HepG2 (cell line): ENCODE measurements around the gene MXRA8. TPM values are rescaled to one million over a fixed set of nuclear protein-coding genes. Genes with fewer than 3 reads are reported as not detected.

Experiments used
- ATAC-seq: fragments of 200-7000 bp; cut with Tn5 transposase; 3 replicates; pipeline ENCODE4 v1.9.1; 2020; ENCODE audit warnings: mild to moderate bottlenecking, moderate library complexity
- BruUV-seq: library from RNA; stranded (reverse); fragments of 400-500 nt; replicated peaks from 2 replicates; lab custom pipeline; 2021; lab: Mats Ljungman, UMichigan
- CTCF ChIA-PET: fragments of 300-600 bp; formaldehyde crosslinking; extraction: SDS; loops from one replicate; lab custom pipeline; 2021; ENCODE audit warnings: low total read pairs, inconsistent platforms, low intra/inter-chr PET ratio; lab: Yijun Ruan, JAX
- POLR2A ChIA-PET: fragments of 350-600 bp; sonication (Branson Sonifier 250); formaldehyde crosslinking; loops from one replicate; lab custom pipeline; 2020; ENCODE audit warnings: antibody characterized with exemption, inconsistent platforms; lab: Yijun Ruan, JAX
- DNase-seq: peaks from one replicate; pipeline ENCODE4 v3.0.0-alpha.2; 2015; ENCODE audit warnings: low spot score
- FAIRE-seq: peaks from 3 replicates; lab custom pipeline; 2011; peaks lifted over from hg19 to GRCh38; lab: Jason Lieb, UNC
- H2AFZ ChIP-seq: one replicate; pipeline ENCODE4 v1.6.1; 2011; ENCODE audit warnings: low read length, inconsistent platforms
- H3K27ac ChIP-seq: fragments of 300-600 bp; 3 replicates; pipeline ENCODE4 v1.8.0; 2011; ENCODE audit warnings: mixed run types, mild to moderate bottlenecking, mixed read lengths, low read length, inconsistent platforms; ENCODE audit not compliant: insufficient read depth; ENCODE audit errors: extremely low read length
- H3K27me3 ChIP-seq, 2 experiments: fragments of 200-600 bp in 1 of 2; 2 replicates in 1 of 2; 3 replicates in 1 of 2; pipeline versions ENCODE4 v1.6.0 to v1.8.0; 2011; ENCODE audit warnings: low read length in 2 of 2, mild to moderate bottlenecking in 2 of 2, moderate library complexity in 2 of 2, inconsistent platforms in 1 of 2; ENCODE audit not compliant: insufficient read depth in 2 of 2, control insufficient read depth in 1 of 2
- H3K36me3 ChIP-seq, 2 experiments: fragments of 200-600 bp in 1 of 2; replicated peaks in 1 of 2; 2 replicates in 1 of 2; 3 replicates in 1 of 2; pipeline versions ENCODE4 v1.5.1 to v1.8.0; 2011; ENCODE audit warnings: low read length in 2 of 2, inconsistent platforms in 1 of 2; ENCODE audit not compliant: insufficient read depth in 2 of 2, control insufficient read depth in 1 of 2
- H3K4me1 ChIP-seq: 2 replicates; pipeline ENCODE4 v1.5.1; 2012; ENCODE audit warnings: low read length, inconsistent platforms; ENCODE audit not compliant: insufficient read depth
- H3K4me2 ChIP-seq: 2 replicates; pipeline ENCODE4 v1.6.0; 2011; ENCODE audit warnings: low read depth, low read length, inconsistent platforms
- H3K4me3 ChIP-seq, 3 experiments: fragments of 200-600 bp in 1 of 3; sonication (generic), shearing (Covaris generic) in 1 of 3; replicated peaks in 1 of 3; 2 replicates each; pipeline ENCODE4 v1.5.1; 2011 to 2016; ENCODE audit warnings: low read length in 3 of 3, inconsistent platforms in 2 of 3, low read depth in 2 of 3, mild to moderate bottlenecking in 2 of 3, control low read depth in 1 of 3, mixed read lengths in 1 of 3; ENCODE audit not compliant: insufficient read depth in 1 of 3
- H3K79me2 ChIP-seq: one replicate; pipeline ENCODE4 v1.6.1; 2011; ENCODE audit warnings: low read length, inconsistent platforms; ENCODE audit not compliant: insufficient read depth
- H3K9ac ChIP-seq: 2 replicates; pipeline ENCODE4 v1.6.0; 2011; ENCODE audit warnings: mild to moderate bottlenecking, low read depth, low read length, inconsistent platforms; ENCODE audit not compliant: insufficient read depth
- H3K9me3 ChIP-seq: 2 replicates; pipeline ENCODE4 v1.5.1; 2012; ENCODE audit warnings: mild to moderate bottlenecking, low read length
- H4K20me1 ChIP-seq: 2 replicates; pipeline ENCODE4 v1.6.0; 2011; ENCODE audit warnings: inconsistent platforms, mild to moderate bottlenecking, low read length, moderate library complexity; ENCODE audit not compliant: insufficient read depth
- FOXK1 ChIP-seq: sonication (generic); formaldehyde crosslinking; IDR thresholded peaks from 2 replicates; pipeline ENCODE4 v1.4.0; 2020; ENCODE audit warnings: low read depth, missing genetic modification reagents, borderline replicate concordance
- MAFF ChIP-seq: IDR thresholded peaks from 2 replicates; pipeline ENCODE4 v1.6.1; 2011; ENCODE audit warnings: low read depth, low read length, improper control_type of control experiment
- PHF8 ChIP-seq: sonication (generic); formaldehyde crosslinking; IDR thresholded peaks from 2 replicates; pipeline ENCODE4 v1.5.0; 2020; ENCODE audit warnings: missing genetic modification reagents
- RBFOX2 ChIP-seq: fragments of 200-400 bp; formaldehyde crosslinking; IDR thresholded peaks from 2 replicates; pipeline ENCODE4 v1.6.1; 2017; ENCODE audit warnings: low read depth, mild to moderate bottlenecking, low read length
- WGBS: methylation state at CpG from one replicate; pipeline ENCODE4 v1.1.6; 2017; ENCODE audit warnings: low lambda C conversion rate; 5-methylcytosine and 5-hydroxymethylcytosine counted together
- in situ Hi-C: cut with HindIII; loops from 2 replicates; pipeline ENCODE4 v1.10.0; 2017; ENCODE audit warnings: low pct_unique_long_range_greater_than_20kb; ENCODE audit not compliant: extremely low pct_ligation_motif_present
- intact Hi-C: fragments of 100-400 bp; cut with micrococcal nuclease; formaldehyde crosslinking; loops from one replicate; pipeline ENCODE4 v1.10.0; 2022; ENCODE audit not compliant: unreplicated experiment
- polyA plus RNA-seq, 8 experiments: library from polyadenylated mRNA; depleted of rRNA in 3 of 8; stranded (reverse) in 7 of 8; unstranded in 1 of 8; fragments of >200 nt; fragmentation: Illumina TruSeq in 4 of 8; extraction: Trizol in 4 of 8; gene quantifications; 2 replicates each; pipeline versions ENCODE4 v1.2.1 to v1.2.3, GENCODE V29; 2011 to 2016; ENCODE audit warnings: low read depth in 4 of 8, missing spikeins in 1 of 8, mixed read lengths in 1 of 8; ENCODE audit not compliant: insufficient read depth in 1 of 8
- total RNA-seq, 5 experiments: library from RNA; depleted of rRNA; stranded (reverse); fragments of >200 nt; fragmentation: Illumina TruSeq; extraction: Trizol; gene quantifications; 2 replicates each; pipeline ENCODE4 v1.2.3, GENCODE V29; 2016; ENCODE audit warnings: low read depth in 1 of 5
- TF ChIP-seq, protein P1 (sequence below): IDR thresholded peaks from 2 replicates; pipeline ENCODE4 v1.6.1; 2016; ENCODE audit warnings: missing compliant biosample characterization, missing genetic modification reagents, borderline replicate concordance
- TF ChIP-seq, protein P2 (sequence below): sonication (generic); formaldehyde crosslinking; IDR thresholded peaks from 2 replicates; pipeline ENCODE4 v1.9.0; 2022; ENCODE audit warnings: low read depth, missing genetic modification reagents

The MXRA8 gene
- total and polyA plus RNA-seq, 2 of the 13 experiments (the other 11 are each of a cell fraction or from before 2014, with no cell fraction given): 19.8 to 44.8 TPM

DNA sequence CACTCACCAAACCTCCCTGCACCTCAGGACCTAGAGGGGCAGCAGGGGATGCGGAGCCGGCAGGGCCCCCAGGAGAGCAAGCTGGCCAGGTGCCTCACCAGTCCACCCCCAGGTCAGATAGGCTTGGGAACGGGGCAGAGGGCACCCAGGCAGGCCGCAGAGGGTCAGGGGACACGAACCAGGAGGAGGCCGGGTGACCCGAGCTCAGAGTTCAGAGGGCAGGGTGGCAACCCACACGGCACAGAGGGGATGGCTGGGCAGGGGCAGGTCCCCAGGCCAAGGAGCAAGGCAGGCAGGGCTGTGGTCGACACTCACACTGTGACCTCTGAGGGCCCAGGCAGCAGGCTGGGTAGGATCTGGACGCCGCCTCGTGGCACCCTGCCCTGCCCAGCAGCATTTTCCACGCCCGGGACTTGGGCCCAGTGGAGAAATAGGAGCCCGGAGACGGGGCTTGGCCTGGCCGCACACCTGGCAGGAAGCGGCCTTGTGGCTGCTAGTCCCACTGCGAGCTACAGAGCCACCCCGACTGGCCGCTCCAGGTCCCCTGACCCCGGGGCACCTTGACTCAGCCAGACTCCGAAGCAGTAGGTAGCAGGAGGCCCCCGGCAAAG is 14.4 kb downstream of the MXRA8 start (continued):
- TF ChIP-seq, protein P1, sequence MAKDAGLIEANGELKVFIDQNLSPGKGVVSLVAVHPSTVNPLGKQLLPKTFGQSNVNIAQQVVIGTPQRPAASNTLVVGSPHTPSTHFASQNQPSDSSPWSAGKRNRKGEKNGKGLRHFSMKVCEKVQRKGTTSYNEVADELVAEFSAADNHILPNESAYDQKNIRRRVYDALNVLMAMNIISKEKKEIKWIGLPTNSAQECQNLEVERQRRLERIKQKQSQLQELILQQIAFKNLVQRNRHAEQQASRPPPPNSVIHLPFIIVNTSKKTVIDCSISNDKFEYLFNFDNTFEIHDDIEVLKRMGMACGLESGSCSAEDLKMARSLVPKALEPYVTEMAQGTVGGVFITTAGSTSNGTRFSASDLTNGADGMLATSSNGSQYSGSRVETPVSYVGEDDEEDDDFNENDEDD: no peak
- TF ChIP-seq, protein P2, sequence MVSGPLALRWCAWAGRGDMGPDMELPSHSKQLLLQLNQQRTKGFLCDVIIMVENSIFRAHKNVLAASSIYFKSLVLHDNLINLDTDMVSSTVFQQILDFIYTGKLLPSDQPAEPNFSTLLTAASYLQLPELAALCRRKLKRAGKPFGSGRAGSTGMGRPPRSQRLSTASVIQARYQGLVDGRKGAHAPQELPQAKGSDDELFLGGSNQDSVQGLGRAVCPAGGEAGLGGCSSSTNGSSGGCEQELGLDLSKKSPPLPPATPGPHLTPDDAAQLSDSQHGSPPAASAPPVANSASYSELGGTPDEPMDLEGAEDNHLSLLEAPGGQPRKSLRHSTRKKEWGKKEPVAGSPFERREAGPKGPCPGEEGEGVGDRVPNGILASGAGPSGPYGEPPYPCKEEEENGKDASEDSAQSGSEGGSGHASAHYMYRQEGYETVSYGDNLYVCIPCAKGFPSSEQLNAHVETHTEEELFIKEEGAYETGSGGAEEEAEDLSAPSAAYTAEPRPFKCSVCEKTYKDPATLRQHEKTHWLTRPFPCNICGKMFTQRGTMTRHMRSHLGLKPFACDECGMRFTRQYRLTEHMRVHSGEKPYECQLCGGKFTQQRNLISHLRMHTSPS (CRISPR knock-in tag): peak; percentile 27; the same call in 1 of the 2 replicates
- TF ChIP-seq FOXK1 (CRISPR knock-in tag) (no peak), RBFOX2 (0 out of 2 replicates have a peak, but pooled peaks have one; percentile 40), MAFF (no peak)

DNA sequence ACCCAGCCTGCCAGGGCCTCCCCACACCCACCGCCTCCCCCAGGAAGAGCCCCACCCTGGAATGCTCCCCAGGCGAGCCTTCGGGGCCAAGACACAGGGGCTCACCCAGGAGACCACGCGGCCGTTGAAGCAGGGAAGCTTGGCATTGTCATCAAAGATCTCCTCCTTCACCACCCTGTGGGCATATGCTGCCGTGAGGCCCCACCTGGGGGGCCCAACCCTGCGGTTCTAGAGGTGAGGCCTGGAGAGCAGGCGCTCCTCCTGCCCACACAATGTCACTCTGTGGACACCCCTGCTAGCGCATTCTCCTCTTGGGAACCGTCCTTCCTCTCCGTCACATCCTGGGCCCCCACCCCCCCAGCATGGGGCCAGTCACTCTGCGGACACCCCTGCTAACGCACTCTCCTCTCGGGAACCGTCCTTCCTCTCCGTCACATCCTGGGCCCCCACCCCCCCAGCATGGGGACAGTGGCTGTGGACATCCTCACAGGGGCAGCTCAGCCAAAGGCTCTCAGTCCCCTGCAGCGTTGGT is 15.7 kb downstream of the MXRA8 start:
- intact Hi-C loops (no loop called here), in situ Hi-C loops (no loop called here)
- Histone ChIP-seq H4K20me1 (peaks cover 28% of the 10 kb centered on the region; the same call in 1 of the 2 replicates), H3K4me3 (no peak overlapping the region), H3K9ac (no peak overlapping the region), H3K9me3 (no peaks in the 10 kb centered on the region), H3K4me2 (no peak overlapping the region), H3K27ac (no peak overlapping the region), H3K4me1 (peaks cover 42% of the 10 kb centered on the region), H3K27me3 (no peaks in the 10 kb centered on the region), H3K79me2 (peaks cover 38% of the 10 kb centered on the region), H3K36me3 (peaks cover 13 to 26% of the 10 kb centered on the region in 2 experiments), H2AFZ (no peak overlapping the region)
- TF ChIP-seq PHF8 (CRISPR knock-in tag): no peak
- DNase-seq (no peak), FAIRE-seq (no peak), ATAC-seq (no peak)
- WGBS: 97% methylated on average over 12 of the region's 18 CpGs
- CTCF ChIA-PET: no interaction called here
- POLR2A ChIA-PET: no interaction called here
- no TSS peak for BruUV-seq
